Liver (tissue), 9 donors: Measurements from ENCODE around the gene GALNT6. TPM values are rescaled to one million over a fixed set of nuclear protein-coding genes. Genes with fewer than 3 reads are reported as not detected.
"Not testable (repeated sequence)": the region's sequence is repeated elsewhere in the genome, so short reads cannot be mapped to it uniquely, and the experiment has no call there.

Experiments
- DNase-seq: peaks from one replicate; pipeline ENCODE4 v3.0.0-alpha.2; 2017; ENCODE audit warnings: low spot score
- H3K27ac ChIP-seq, 2 donors: one replicate each; pipeline ENCODE4 v1.7.0; 2013; ENCODE audit warnings: inconsistent platforms in 2 of 2, low read length in 2 of 2, control low read depth in 1 of 2, low read depth in 1 of 2, mild to moderate bottlenecking in 1 of 2
- H3K27me3 ChIP-seq, 4 donors: one replicate each; pipeline versions ENCODE4 v1.6.1 to v1.7.0; 2013; ENCODE audit warnings: low read length in 3 of 4, inconsistent platforms in 1 of 4, mild to moderate bottlenecking in 1 of 4, moderate library complexity in 1 of 4; ENCODE audit not compliant: control insufficient read depth in 4 of 4, insufficient read depth in 4 of 4
- H3K36me3 ChIP-seq, 4 donors: one replicate each; pipeline versions ENCODE4 v1.6.1 to v1.7.0; 2013; ENCODE audit warnings: low read length in 3 of 4, mild to moderate bottlenecking in 3 of 4, low read depth in 1 of 4, moderate library complexity in 1 of 4; ENCODE audit not compliant: control insufficient read depth in 4 of 4, insufficient read depth in 3 of 4
- H3K4me1 ChIP-seq, 4 donors: one replicate each; pipeline versions ENCODE4 v1.6.1 to v1.7.0; 2013; ENCODE audit warnings: low read length in 3 of 4, mild to moderate bottlenecking in 3 of 4, moderate library complexity in 1 of 4; ENCODE audit not compliant: control insufficient read depth in 4 of 4, insufficient read depth in 4 of 4
- H3K4me3 ChIP-seq, 3 donors: one replicate each; pipeline versions ENCODE4 v1.6.1 to v1.7.0; 2013; ENCODE audit warnings: low read length in 3 of 3, control low read depth in 1 of 3, low read depth in 1 of 3, mild to moderate bottlenecking in 1 of 3
- H3K9ac ChIP-seq, 2 donors: one replicate each; pipeline ENCODE4 v1.7.0; 2013; ENCODE audit warnings: low read length in 2 of 2, mild to moderate bottlenecking in 2 of 2, moderate library complexity in 2 of 2, control low read depth in 1 of 2, low read depth in 1 of 2
- H3K9me3 ChIP-seq, 4 donors: one replicate each; pipeline versions ENCODE4 v1.6.1 to v1.7.0; 2013; ENCODE audit warnings: low read length in 3 of 4; ENCODE audit not compliant: control insufficient read depth in 4 of 4
- ATF3 ChIP-seq: IDR thresholded peaks from 2 replicates; pipeline ENCODE4 v1.6.1; 2016; ENCODE audit warnings: antibody characterized with exemption
- CTCF ChIP-seq: fragments of 150-350 bp; IDR thresholded peaks from 2 replicates; pipeline ENCODE4 v1.5.1; 2017; ENCODE audit warnings: improper control_type of control experiment, low read depth, low read length; ENCODE audit not compliant: missing input control
- FOXA1 ChIP-seq: IDR thresholded peaks from 2 replicates; pipeline ENCODE4 v1.6.1; 2016; ENCODE audit warnings: antibody characterized with exemption
- FOXA2 ChIP-seq: IDR thresholded peaks from 2 replicates; pipeline ENCODE4 v1.6.1; 2016; ENCODE audit warnings: antibody characterized with exemption
- GABPA ChIP-seq, 2 donors: IDR thresholded peaks in 1 of 2; conservative IDR thresholded peaks in 1 of 2; 2 replicates each; pipeline ENCODE4 v1.6.1; 2016; ENCODE audit warnings: antibody characterized with exemption in 2 of 2, mild to moderate bottlenecking in 1 of 2, moderate library complexity in 1 of 2
- HNF4A ChIP-seq, 2 donors: conservative IDR thresholded peaks; 2 replicates each; pipeline ENCODE4 v1.6.1; 2016; ENCODE audit warnings: antibody characterized with exemption in 2 of 2, mild to moderate bottlenecking in 2 of 2
- JUND ChIP-seq, 2 donors: IDR thresholded peaks; 2 replicates each; pipeline ENCODE4 v1.6.1; 2016; ENCODE audit warnings: antibody characterized with exemption in 2 of 2
- NR2F2 ChIP-seq: IDR thresholded peaks from 2 replicates; pipeline ENCODE4 v1.6.1; 2016; ENCODE audit warnings: antibody characterized with exemption
- REST ChIP-seq: IDR thresholded peaks from 2 replicates; pipeline ENCODE4 v1.6.1; 2016; ENCODE audit warnings: antibody characterized with exemption, mild to moderate bottlenecking
- RXRA ChIP-seq, 2 donors: IDR thresholded peaks; 2 replicates each; pipeline ENCODE4 v1.6.1; 2017 to 2018; ENCODE audit warnings: antibody characterized with exemption in 2 of 2, mild to moderate bottlenecking in 1 of 2
- SP1 ChIP-seq: IDR thresholded peaks from 2 replicates; pipeline ENCODE4 v1.6.1; 2018; ENCODE audit warnings: antibody characterized with exemption, mild to moderate bottlenecking
- TAF1 ChIP-seq: conservative IDR thresholded peaks from 2 replicates; pipeline ENCODE4 v1.6.1; 2016; ENCODE audit warnings: antibody characterized with exemption, mild to moderate bottlenecking
- ZBTB33 ChIP-seq: IDR thresholded peaks from 2 replicates; pipeline ENCODE4 v1.6.1; 2016; ENCODE audit warnings: antibody characterized with exemption
- WGBS: extraction: QIAGEN DNeasy Blood & Tissue Kit; methylation state at CpG from one replicate; pipeline ENCODE4 v1.1.7; 2013; 5-methylcytosine and 5-hydroxymethylcytosine counted together
- polyA plus RNA-seq, 2 donors: library from polyadenylated mRNA; stranded (reverse) in 1 of 2; unstranded in 1 of 2; fragments of 200-250 nt in 1 of 2; fragments of >200 nt in 1 of 2; fragmentation: Nextera tagmentation in 1 of 2; extraction: Ambion mirVana in 1 of 2; gene quantifications; one replicate each; pipeline versions ENCODE4 v1.2.1 to v1.2.3, GENCODE V29; 2013 to 2015
- total RNA-seq, 2 donors: library from RNA; depleted of rRNA; stranded (reverse); fragments of >200 nt; gene quantifications; one replicate each; pipeline ENCODE4 v1.2.3, GENCODE V29; 2014
- donor health status: healthy.
- donor health status: healthy.
- donor health status: healthy.
- donor health status: healthy.
- donor health status: healthy.

Gene GALNT6
- total and polyA plus RNA-seq, 4 donors = 0.40 to 24.1 (median 1.2) TPM

GRCh38 chr12:51339750-51340149 is 51.5 kb downstream of the GALNT6 start:
- Histone ChIP-seq H3K27me3 (no peaks in the 10 kb centered on the region), H3K9ac (no peak overlapping the region), H3K36me3 (no peaks in the 10 kb centered on the region), H3K27ac (no peak overlapping the region), H3K9me3 (no peaks in the 10 kb centered on the region), H3K4me3 (no peak overlapping the region), H3K4me1 (peaks cover 0 to 6% (median 2%) of the 10 kb centered on the region in 4 donors)
- WGBS = 85% methylated on average over 6 of the region's 6 CpGs
- no peak for DNase-seq
- TF ChIP-seq CTCF (no peak), REST (no peak), RXRA (IDR thresholded peaks at IDR 0.05) (no peak), HNF4A (conservative IDR thresholded peaks at IDR 0.05) (no peak), SP1 (no peak), FOXA2 (no peak), ATF3 (no peak), TAF1 (no peak), FOXA1 (no peak), GABPA (IDR thresholded peaks at IDR 0.05 in 1 of 2, conservative IDR thresholded peaks at IDR 0.05 in 1 of 2) (no peak), JUND (IDR thresholded peaks at IDR 0.05) (no peak), ZBTB33 (no peak), NR2F2 (no peak)

- not testable (repeated sequence) for H3K4me3 ChIP-seq, DNase-seq, H3K4me1 ChIP-seq, H3K27ac ChIP-seq, H3K36me3 ChIP-seq, H3K9me3 ChIP-seq, H3K9ac ChIP-seq, H3K27me3 ChIP-seq
Measured at GRCh38 chr12:51337336-51337735, 53.9 kb downstream of the GALNT6 start.
